Breast epithelium (tissue), 4 donors: ENCODE measurements around the gene DNAH8. TPM values are rescaled to one million over a fixed set of nuclear protein-coding genes. Genes with fewer than 3 reads are reported as not detected.

Source experiments
- DNase-seq, 2 donors: peaks; one replicate each; pipeline ENCODE4 v3.0.0-alpha.2; 2019; ENCODE audit warnings: low spot score in 2 of 2
- H3K27ac ChIP-seq, 2 donors: fragments of 200-600 bp; sonication (generic) in 1 of 2; one replicate each; pipeline ENCODE4 v1.5.1; 2016 to 2019; ENCODE audit warnings: mild to moderate bottlenecking in 1 of 2
- H3K27me3 ChIP-seq, 2 donors: fragments of 200-600 bp; sonication (generic) in 1 of 2; one replicate each; pipeline versions ENCODE4 v1.5.1 to v1.6.0; 2017 to 2019; ENCODE audit warnings: control low read depth in 1 of 2, mild to moderate bottlenecking in 1 of 2
- H3K36me3 ChIP-seq: fragments of 200-600 bp; one replicate; pipeline ENCODE4 v1.5.1; 2019
- H3K4me1 ChIP-seq, 2 donors: fragments of 200-600 bp; sonication (generic); one replicate each; pipeline ENCODE4 v1.5.1; 2016 to 2019; ENCODE audit warnings: control low read depth in 1 of 2
- H3K4me3 ChIP-seq, 3 donors: fragments of 200-600 bp; sonication (generic); 1 replicate in 2 of 3; 2 replicates in 1 of 3; pipeline ENCODE4 v1.5.1; 2016 to 2019; ENCODE audit warnings: mild to moderate bottlenecking in 3 of 3, moderate library complexity in 2 of 3
- H3K9me3 ChIP-seq, 2 donors: fragments of 200-600 bp; sonication (generic) in 1 of 2; one replicate each; pipeline ENCODE4 v1.5.1; 2016 to 2019; ENCODE audit warnings: control low read depth in 1 of 2
- CTCF ChIP-seq, 3 donors: fragments of 450-650 bp; IDR thresholded peaks; one replicate each; pipeline ENCODE4 v1.5.1; 2016 to 2017; ENCODE audit warnings: antibody characterized with exemption in 3 of 3, mild to moderate bottlenecking in 3 of 3, moderate library complexity in 3 of 3
- POLR2A ChIP-seq: fragments of 450-650 bp; IDR thresholded peaks from one replicate; pipeline ENCODE4 v1.6.1; 2016; ENCODE audit warnings: antibody characterized with exemption, mild to moderate bottlenecking, moderate library complexity
- POLR2AphosphoS5 ChIP-seq, 3 donors: sonication (generic); formaldehyde crosslinking; IDR thresholded peaks; one replicate each; pipeline ENCODE4 v1.6.1; 2017; ENCODE audit warnings: antibody characterized with exemption in 3 of 3
- intact Hi-C: fragments of 100-400 bp; cut with DNase I; formaldehyde crosslinking; loops from one replicate; pipeline ENCODE4 v1.15.1; 2023; ENCODE audit warnings: low total_unique reads
- total RNA-seq, 3 donors: library from RNA; depleted of rRNA; stranded (reverse); fragments of >200 nt; gene quantifications; one replicate each; pipeline ENCODE4 v1.1.0, GENCODE V29; 2016

DNAH8 gene
- total RNA-seq, 3 donors from 2014 or later, result under 0.01 TPM; not detected in 1

GRCh38 chr6:38814761-38815160, 99.7 kb downstream of the DNAH8 start:
- TF ChIP-seq CTCF (IDR thresholded peaks at IDR 0.05), result no peak
- no peak for TF ChIP-seq POLR2A
- no peak for TF ChIP-seq POLR2AphosphoS5 (IDR thresholded peaks at IDR 0.05)
- no peak overlapping the region for H3K27ac ChIP-seq
- intact Hi-C loops, result no loop called here
- H3K4me3 ChIP-seq, result no peak overlapping the region
- no peaks in the 10 kb centered on the region for H3K4me1 ChIP-seq
- no peaks in the 10 kb centered on the region for H3K9me3 ChIP-seq
- H3K36me3 ChIP-seq, result no peaks in the 10 kb centered on the region
- no peaks in the 10 kb centered on the region for H3K27me3 ChIP-seq
- no peak for DNase-seq

DNA sequence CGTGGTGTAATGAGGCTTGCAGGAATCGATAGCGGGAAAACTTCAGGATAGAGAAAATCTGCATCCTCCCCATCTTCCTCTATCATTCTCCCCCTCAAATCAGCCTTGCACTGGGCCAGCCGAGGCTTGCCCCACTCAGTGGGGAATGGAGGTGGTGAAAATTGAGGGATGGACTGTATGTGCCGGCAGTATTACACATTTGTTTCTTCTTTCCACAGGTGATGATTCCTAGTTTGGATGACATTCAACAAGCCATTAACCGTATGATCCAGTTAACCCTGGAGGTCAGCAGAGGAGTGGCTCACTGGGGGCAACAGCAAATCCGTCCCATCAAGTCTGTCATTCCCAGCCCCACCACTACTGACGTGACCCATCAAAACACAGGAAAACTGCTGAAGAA, 100.1 kb downstream of the DNAH8 start:
- H3K27ac ChIP-seq, result no peak overlapping the region
- TF ChIP-seq POLR2A, result no peak
- TF ChIP-seq CTCF (IDR thresholded peaks at IDR 0.05), result no peak
- TF ChIP-seq POLR2AphosphoS5 (IDR thresholded peaks at IDR 0.05), result no peak
- intact Hi-C loops, result no loop called here
- no peak for DNase-seq
- H3K27me3 ChIP-seq, result no peaks in the 10 kb centered on the region
- H3K4me1 ChIP-seq, result no peaks in the 10 kb centered on the region
- no peaks in the 10 kb centered on the region for H3K9me3 ChIP-seq
- H3K36me3 ChIP-seq, result no peaks in the 10 kb centered on the region
- no peak overlapping the region for H3K4me3 ChIP-seq

DNA sequence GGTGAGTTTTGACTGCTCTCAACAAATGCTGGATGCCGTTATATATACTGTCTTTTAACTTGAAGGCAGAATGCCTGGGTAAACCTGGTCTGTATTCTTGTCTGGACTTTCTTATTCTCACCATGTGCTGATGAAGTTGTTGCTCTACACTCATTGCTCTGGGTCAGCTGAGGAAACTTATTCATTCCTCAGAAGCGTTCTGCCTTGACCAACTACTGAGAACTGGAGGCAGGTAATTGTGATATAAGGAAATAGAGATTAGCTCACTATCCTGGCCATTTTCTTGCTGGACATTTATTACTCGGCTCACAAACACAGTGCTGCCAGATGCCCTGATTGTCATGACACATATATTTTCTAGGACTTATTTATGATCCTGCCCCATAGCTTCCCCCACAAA, 103.6 kb downstream of the DNAH8 start:
- Histone ChIP-seq H3K27ac (no peak overlapping the region), H3K9me3 (no peaks in the 10 kb centered on the region), H3K4me3 (no peak overlapping the region), H3K36me3 (no peaks in the 10 kb centered on the region), H3K27me3 (no peaks in the 10 kb centered on the region), H3K4me1 (no peaks in the 10 kb centered on the region)
- TF ChIP-seq POLR2AphosphoS5 (IDR thresholded peaks at IDR 0.05) (no peak), CTCF (IDR thresholded peaks at IDR 0.05) (no peak), POLR2A (no peak)
- intact Hi-C loops, result no loop called here
- no peak for DNase-seq

DNA sequence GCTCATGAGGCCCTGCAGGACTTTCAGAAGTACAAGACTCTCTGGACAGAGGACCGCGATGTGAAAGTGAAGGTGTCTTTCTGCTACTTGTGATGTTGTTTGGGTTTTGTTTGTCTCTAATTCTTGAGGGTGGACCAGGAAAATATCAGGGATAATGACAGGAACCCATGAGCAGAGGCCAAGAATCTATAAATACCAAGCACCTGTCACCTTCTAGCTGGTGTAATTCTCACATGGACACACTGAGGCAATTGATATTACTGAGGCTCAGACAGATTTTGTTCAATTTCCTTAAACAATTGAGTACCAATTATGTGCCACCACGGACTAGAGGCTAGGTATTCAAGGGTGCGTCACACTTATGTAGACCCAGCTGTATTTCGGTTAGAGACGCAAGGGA, 107.9 kb downstream of the DNAH8 start:
- Histone ChIP-seq H3K36me3 (no peaks in the 10 kb centered on the region), H3K9me3 (no peaks in the 10 kb centered on the region), H3K4me1 (no peaks in the 10 kb centered on the region), H3K27me3 (no peaks in the 10 kb centered on the region), H3K27ac (no peak overlapping the region), H3K4me3 (no peak overlapping the region)
- intact Hi-C loops, result no loop called here
- TF ChIP-seq POLR2A, result no peak
- TF ChIP-seq CTCF (IDR thresholded peaks at IDR 0.05), result no peak
- no peak for TF ChIP-seq POLR2AphosphoS5 (IDR thresholded peaks at IDR 0.05)
- no peak for DNase-seq

GRCh38 chr6:38824243-38824894, 109.3 kb downstream of the DNAH8 start:
- Histone ChIP-seq H3K36me3 (no peaks in the 10 kb centered on the region), H3K4me3 (no peak overlapping the region), H3K27me3 (no peaks in the 10 kb centered on the region), H3K4me1 (no peaks in the 10 kb centered on the region), H3K27ac (no peak overlapping the region), H3K9me3 (peaks cover 0 to 2% of the 10 kb centered on the region in 2 donors)
- intact Hi-C loops, result no loop called here
- no peak for DNase-seq
- no peak for TF ChIP-seq POLR2A
- TF ChIP-seq POLR2AphosphoS5 (IDR thresholded peaks at IDR 0.05), result no peak
- no peak for TF ChIP-seq CTCF (IDR thresholded peaks at IDR 0.05)
